NB4 (cell line): ENCODE results near the gene IGSF21.

Source experiments
- CTCF ChIP-seq: IDR thresholded peaks from one replicate; pipeline ENCODE4 v1.5.1; 2012; ENCODE audit warnings: low read depth, low read length
- MAX ChIP-seq: IDR thresholded peaks from 2 replicates; pipeline ENCODE4 v1.6.1; 2011; ENCODE audit warnings: low read depth, low read length
- POLR2A ChIP-seq: IDR thresholded peaks from 2 replicates; pipeline ENCODE4 v1.6.1; 2011; ENCODE audit warnings: mild to moderate bottlenecking; ENCODE audit not compliant: insufficient read length; ENCODE audit errors: extremely low read depth

DNA sequence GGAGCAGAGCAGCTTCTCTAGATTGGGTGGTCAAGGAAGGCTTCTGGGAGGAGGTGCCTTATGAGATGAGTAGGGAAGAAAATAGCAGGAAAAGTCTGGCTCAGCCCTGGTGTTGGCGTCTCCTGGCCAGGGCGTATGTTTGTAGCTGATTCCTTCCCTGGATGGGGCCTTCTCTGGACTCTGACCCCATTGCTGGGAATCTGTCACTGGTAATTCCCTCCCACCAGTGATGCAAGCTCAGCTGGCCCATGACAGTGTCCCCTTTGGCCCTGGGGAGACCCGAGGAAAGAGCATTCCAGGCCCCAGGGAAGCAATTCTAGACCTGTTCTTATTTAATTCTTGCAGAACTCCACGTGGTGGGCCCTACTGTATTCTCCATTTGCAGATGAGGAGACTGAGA, 20.7 kb downstream of the IGSF21 start:
- TF ChIP-seq MAX (no peak), CTCF (no peak), POLR2A (no peak)
